AG09319 (cell line): ENCODE data around the gene MAD1L1.

ENCODE experiments used
- DNase-seq: peaks from one replicate; pipeline ENCODE4 v3.0.0-alpha.2; 2010; ENCODE audit warnings: low read depth; ENCODE audit errors: extremely low read depth
- CTCF ChIP-seq: IDR thresholded peaks from 2 replicates; pipeline ENCODE4 v1.5.1; 2011; ENCODE audit warnings: low read depth, mild to moderate bottlenecking, inconsistent platforms, low read length, moderate library complexity

Gene MAD1L1

GRCh38 chr7:1943326-1943725, 289.4 kb downstream of the MAD1L1 start:
- no peak for DNase-seq
- no peak for TF ChIP-seq CTCF

GRCh38 chr7:1942941-1943289, 289.8 kb downstream of the MAD1L1 start:
- no peak for DNase-seq
- no peak for TF ChIP-seq CTCF

- no peak for DNase-seq
Observed at GRCh38 chr7:1942243-1942940, 290.4 kb downstream of the MAD1L1 start.

GRCh38 chr7:1941464-1942242, 291.1 kb downstream of the MAD1L1 start:
- no peak for TF ChIP-seq CTCF
- no peak for DNase-seq

More at GRCh38 chr7:1942243-1942940, 290.4 kb downstream of the MAD1L1 start:
- TF ChIP-seq CTCF: no peak

- TF ChIP-seq CTCF: no peak
- DNase-seq: no peak
Observed at GRCh38 chr7:1940863-1941262, 291.9 kb downstream of the MAD1L1 start.

- no peak for TF ChIP-seq CTCF
- DNase-seq: no peak
Observed at GRCh38 chr7:1940402-1940786, 292.4 kb downstream of the MAD1L1 start.

- TF ChIP-seq CTCF: no peak
- DNase-seq: no peak
Observed at GRCh38 chr7:1939434-1940401, 293.0 kb downstream of the MAD1L1 start.
